Measurements from ENCODE around the gene FBL.
A peak's percentile ranks its signal among the peaks of the same experiment; 100 is the strongest.

Gene FBL

DNA sequence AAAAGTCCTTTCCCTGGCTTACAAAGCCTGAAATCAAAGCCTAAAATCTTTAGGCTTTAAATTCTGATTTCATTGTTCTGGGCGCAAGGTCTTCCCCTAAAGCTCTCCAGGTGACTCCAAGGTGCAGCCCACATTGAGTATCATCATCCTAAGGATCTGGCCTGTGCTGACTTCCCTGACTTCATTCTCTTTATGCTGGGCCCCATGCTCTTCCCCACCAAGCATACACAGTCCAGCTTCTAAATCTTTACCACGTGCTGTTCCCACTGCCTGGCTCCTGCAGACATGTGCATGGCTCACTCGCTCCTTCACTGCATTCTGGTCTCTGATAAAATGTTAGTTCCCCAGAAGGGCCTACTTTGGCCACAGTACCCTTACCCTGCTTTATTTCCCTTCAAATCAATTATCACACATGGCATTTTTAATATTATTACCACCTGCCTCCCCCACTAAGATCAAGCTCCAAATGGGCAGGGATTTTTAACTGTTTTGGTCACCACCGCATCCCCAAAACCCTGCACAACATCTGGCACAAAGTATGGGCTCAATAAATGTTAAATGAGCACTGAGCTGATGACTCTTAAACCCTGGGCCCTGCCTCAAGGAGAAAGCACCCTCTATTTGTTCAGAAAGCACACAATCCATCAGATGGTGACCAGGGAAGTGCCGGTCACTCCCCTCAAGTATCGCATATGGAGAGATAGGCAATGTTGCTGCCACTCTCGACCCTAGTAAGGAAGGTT, 3.3 kb downstream of the FBL start:
- H3K27ac Mint-ChIP-seq = no peak overlapping the region
- no peaks in the 10 kb centered on the region for H3K9me3 Mint-ChIP-seq
- no peak overlapping the region for H3K4me3 Mint-ChIP-seq
- H3K36me3 Mint-ChIP-seq = peaks cover 10% of the 10 kb centered on the region
- DNase-seq (ENCODE audit: low spot score in 2 of 2) = no peak
- no peak for ATAC-seq (ENCODE audit: low read depth)
- no peaks in the 10 kb centered on the region for H3K27me3 Mint-ChIP-seq
- H3K4me1 Mint-ChIP-seq = peaks cover 50% of the 10 kb centered on the region

DNA sequence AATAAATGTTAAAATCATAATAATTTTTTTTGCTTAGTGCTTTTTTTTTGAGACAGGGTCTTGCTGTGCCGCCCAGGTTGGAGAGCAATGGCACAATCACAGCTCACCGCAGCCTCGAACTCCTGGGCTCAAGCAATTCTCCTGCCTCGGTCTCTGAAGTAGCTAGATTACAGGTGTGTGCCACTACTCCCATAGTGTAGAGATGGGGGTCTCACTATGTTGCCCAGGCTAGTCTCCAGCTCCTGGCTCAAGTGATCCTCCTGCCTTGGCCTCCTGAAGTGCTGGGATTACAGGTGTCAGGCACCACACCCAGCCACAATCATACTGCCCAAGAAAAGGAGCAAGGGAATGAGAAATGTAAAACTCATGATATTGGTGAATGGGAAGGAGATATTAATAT, 5.1 kb downstream of the FBL start:
- peaks cover 23% of the 10 kb centered on the region for H3K36me3 Mint-ChIP-seq
- DNase-seq (ENCODE audit: low spot score in 2 of 2) (no peak), ATAC-seq (ENCODE audit: low read depth) (no peak)
- H3K4me3 Mint-ChIP-seq = no peak overlapping the region
- H3K9me3 Mint-ChIP-seq = no peaks in the 10 kb centered on the region
- no peaks in the 10 kb centered on the region for H3K27me3 Mint-ChIP-seq
- no peak overlapping the region for H3K27ac Mint-ChIP-seq
- H3K4me1 Mint-ChIP-seq = peaks cover 41% of the 10 kb centered on the region

DNA sequence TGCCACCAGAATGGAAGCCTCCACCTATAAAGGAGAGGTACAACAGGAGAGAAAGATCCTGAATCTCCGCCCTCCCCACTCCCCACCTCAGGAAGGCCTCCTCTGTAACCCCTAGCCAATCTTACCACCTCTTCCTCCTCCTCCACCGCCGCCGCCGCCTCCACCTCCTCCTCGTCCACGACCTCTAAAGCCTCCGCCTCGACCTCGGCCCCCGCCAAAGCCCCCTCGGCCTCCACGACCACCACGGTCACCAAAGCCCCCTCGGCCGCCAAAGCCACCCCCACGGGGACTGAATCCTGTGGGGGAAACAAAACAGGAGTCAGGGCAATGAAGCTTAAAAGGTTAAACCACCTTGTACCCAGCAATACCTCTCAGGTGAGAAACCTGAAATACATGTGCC, 5.7 kb downstream of the FBL start:
- no peaks in the 10 kb centered on the region for H3K27me3 Mint-ChIP-seq
- H3K9me3 Mint-ChIP-seq = no peaks in the 10 kb centered on the region
- ATAC-seq (ENCODE audit: low read depth) (no peak), DNase-seq (ENCODE audit: low spot score in 2 of 2) (no peak)
- no peak overlapping the region for H3K4me3 Mint-ChIP-seq
- H3K36me3 Mint-ChIP-seq = peaks cover 23% of the 10 kb centered on the region
- peaks cover 37% of the 10 kb centered on the region for H3K4me1 Mint-ChIP-seq
- H3K27ac Mint-ChIP-seq = no peak overlapping the region

DNA sequence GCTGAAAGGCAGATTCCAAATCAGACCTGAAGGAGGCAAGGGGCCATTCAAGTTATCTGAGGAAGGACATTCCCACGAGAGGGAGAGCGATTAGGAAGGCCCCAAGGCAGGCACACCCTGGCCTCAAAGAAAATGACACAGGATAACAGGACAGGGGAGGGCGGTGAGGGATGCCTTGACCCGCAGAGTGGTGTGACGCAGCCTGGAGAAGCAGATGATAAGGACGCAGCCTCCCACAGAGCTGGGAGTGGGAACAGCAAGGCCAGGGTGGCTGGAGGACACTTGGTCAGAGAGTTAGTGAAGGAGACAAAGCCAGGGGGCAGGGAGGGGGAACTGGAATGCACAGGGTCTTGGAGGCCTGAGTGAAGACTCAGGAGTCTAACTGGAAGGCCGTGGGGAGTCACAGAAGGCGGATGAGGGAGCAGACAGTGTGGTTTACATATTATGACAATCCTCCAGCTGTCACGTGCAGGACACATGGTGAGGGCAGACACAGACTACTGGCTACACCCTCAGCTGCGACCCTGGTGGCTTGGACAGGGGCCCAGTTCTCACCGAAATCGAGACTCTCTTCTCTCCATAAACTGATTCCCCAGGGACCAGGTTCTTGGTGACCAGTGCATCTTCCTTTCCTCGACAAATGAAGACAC, 6.4 kb downstream of the FBL start:
- no peak for DNase-seq (ENCODE audit: low spot score in 2 of 2)
- Mint-ChIP-seq H3K4me3 (no peak overlapping the region), H3K9me3 (no peaks in the 10 kb centered on the region), H3K4me1 (peaks cover 30% of the 10 kb centered on the region), H3K27me3 (no peaks in the 10 kb centered on the region), H3K27ac (no peak overlapping the region), H3K36me3 (peaks cover 23% of the 10 kb centered on the region)
- ATAC-seq (ENCODE audit: low read depth) = no peak

DNA sequence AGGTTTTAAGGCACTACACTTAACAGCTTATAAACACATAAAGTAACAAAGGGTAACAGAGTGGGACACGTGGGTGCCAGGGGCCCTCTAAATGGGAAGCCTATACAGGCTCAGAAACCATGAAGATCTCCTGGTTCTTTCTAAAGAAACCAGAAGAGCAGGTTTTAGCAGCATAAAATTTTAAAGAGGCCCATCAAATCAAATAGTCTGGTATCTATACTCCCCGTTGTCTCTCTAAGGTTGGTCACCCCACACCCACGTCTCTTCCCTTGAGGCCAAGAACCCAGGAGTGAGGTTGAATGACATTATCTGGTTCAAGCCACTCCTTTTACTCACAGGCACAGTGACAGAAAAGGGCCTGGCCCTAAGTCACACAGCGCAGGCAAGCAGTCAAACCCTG, 7.6 kb downstream of the FBL start:
- Mint-ChIP-seq H3K27ac (no peak overlapping the region), H3K9me3 (no peaks in the 10 kb centered on the region), H3K4me3 (no peak overlapping the region), H3K4me1 (peaks cover 27% of the 10 kb centered on the region), H3K36me3 (peaks cover 27% of the 10 kb centered on the region), H3K27me3 (no peaks in the 10 kb centered on the region)
- DNase-seq (ENCODE audit: low spot score in 2 of 2) (no peak), ATAC-seq (ENCODE audit: low read depth) (no peak)

DNA sequence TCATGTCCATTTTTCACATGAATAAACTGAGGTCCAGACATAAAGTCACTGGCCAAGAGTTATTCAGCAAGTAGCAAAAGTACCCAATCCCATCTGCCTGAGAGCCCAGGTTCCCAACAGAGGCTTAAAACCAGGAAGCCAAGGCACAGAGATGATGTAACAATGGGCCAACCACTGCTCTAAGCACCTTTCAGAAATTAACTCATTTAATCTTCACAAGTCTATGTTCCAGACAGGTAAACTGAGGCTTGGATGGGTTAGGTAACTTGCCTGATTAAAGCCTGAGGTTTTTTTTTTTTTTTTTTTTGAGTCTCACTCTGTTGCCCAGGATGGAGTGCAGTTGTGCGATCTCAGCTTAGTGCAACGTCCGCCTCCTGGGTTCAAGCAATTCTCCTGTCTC, 8.2 kb downstream of the FBL start:
- Mint-ChIP-seq H3K9me3 (no peaks in the 10 kb centered on the region), H3K27me3 (no peaks in the 10 kb centered on the region), H3K36me3 (peaks cover 27% of the 10 kb centered on the region), H3K4me3 (no peak overlapping the region), H3K27ac (no peak overlapping the region), H3K4me1 (peaks cover 25% of the 10 kb centered on the region)
- ATAC-seq (ENCODE audit: low read depth) (no peak), DNase-seq (ENCODE audit: low spot score in 2 of 2) (no peak)

DNA sequence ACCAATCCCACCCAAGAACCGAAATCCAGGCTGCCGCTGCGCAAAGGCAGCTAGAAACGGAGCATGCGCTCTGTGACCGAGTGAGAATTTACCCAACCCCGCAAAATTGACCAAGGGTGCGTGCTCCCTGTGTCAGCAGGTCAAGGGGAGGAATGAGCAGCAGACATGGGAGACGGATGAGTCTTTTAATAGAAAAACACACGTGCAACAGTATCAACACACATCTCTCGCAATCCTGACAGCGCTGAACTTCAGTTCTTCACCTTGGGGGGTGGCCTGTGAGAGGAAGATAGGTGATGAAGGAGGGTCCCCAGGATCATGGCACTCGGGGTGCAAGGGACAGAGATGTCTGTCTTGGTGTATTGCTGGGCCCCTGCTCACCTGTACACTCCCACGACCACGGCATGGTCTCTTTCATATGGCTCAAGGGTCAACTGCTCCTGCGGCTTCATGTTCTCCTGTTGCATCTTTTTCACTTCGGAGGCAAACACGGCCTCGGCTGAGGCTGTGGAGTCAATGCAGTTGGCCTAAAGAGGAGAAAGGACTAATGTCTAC, 11.8 kb downstream of the FBL start:
- Mint-ChIP-seq H3K27ac (peak overlapping the region; percentile 88), H3K9me3 (no peaks in the 10 kb centered on the region), H3K27me3 (no peaks in the 10 kb centered on the region), H3K4me1 (peaks cover 26% of the 10 kb centered on the region), H3K4me3 (peak overlapping the region; percentile 78), H3K36me3 (peaks cover 30% of the 10 kb centered on the region)
- DNase-seq (ENCODE audit: low spot score in 2 of 2) (no peak), ATAC-seq (ENCODE audit: low read depth) (no peak)

DNA sequence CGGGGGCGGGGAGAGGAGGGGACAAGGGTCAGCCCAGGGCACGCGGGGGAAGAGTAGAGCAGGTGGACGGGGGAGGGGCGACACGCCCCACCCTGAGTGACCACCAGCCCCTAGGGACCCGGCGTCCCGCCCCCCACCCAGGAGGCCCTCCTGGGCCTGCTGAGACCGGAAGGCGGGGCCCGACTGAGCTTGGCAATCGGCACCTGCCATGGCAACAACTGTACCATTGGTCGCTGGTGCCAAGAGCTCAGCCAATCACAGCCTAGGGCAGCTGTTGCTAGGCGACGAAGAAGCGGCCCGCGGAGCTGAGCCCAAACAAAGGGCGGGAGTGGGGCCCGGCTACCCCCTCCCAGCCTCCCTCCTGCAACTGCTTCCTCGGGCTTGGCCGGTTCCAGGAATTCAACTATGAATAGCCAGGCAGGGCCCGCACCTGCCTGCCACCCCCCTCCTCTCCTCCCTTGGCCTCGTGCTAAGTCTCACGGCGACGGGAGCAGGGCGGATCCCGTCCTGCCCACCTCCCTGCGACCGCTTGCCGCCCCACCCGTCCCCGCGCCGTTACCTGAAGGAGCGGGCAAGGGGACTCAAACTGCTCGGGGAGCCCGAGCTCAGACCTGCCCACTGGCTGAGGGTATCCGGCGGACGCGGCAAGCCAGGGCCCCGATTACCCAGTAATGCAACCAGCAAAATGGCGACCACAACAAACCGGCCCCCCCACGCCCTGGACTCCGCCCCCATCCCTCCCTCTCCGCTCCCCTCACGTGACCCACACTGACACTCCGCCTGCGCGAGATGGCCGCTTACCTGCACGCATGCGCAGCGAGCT, 12.5 kb downstream of the FBL start, which contains the start of gene DYRK1B:
Gene DYRK1B (minus strand): TSS at position 699 of the 823 bp plus-strand sequence. CDS start 2,295 bp downstream, outside the sequence.
- Mint-ChIP-seq H3K9me3 (no peaks in the 10 kb centered on the region), H3K27ac (peak within 1 kb of the TSS; percentile 88), H3K4me1 (peaks cover 24% of the 10 kb centered on the region), H3K4me3 (peak within 1 kb of the TSS; percentile 80), H3K36me3 (peaks cover 31% of the 10 kb centered on the region), H3K27me3 (no peaks in the 10 kb centered on the region)
- ATAC-seq (ENCODE audit: low read depth) (peak; percentile 89), DNase-seq (ENCODE audit: low spot score in 2 of 2) (peak; percentile 93 to 95)

DNA sequence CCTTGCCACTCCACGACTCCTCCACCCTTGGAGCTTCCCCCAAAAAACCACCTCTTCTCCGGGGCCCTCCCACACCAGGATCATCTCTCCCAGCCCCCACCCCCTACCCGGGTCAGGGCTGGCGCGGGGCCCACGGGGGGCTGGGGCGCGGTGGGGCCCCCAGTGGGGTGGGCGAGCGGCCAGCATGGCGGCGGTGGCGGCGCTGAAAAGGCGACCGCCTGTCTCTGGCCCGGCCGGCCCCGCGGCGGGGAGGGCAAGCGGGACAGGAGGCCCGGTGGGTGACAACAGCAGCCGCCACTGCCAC, 13.1 kb downstream of the FBL start:
- Mint-ChIP-seq H3K36me3 (peaks cover 35% of the 10 kb centered on the region), H3K4me1 (peaks cover 24% of the 10 kb centered on the region), H3K9me3 (no peaks in the 10 kb centered on the region), H3K4me3 (peak overlapping the region; percentile 80), H3K27me3 (no peaks in the 10 kb centered on the region), H3K27ac (peak overlapping the region; percentile 88)
- ATAC-seq (ENCODE audit: low read depth) (no peak), DNase-seq (ENCODE audit: low spot score in 2 of 2) (no peak)

DNA sequence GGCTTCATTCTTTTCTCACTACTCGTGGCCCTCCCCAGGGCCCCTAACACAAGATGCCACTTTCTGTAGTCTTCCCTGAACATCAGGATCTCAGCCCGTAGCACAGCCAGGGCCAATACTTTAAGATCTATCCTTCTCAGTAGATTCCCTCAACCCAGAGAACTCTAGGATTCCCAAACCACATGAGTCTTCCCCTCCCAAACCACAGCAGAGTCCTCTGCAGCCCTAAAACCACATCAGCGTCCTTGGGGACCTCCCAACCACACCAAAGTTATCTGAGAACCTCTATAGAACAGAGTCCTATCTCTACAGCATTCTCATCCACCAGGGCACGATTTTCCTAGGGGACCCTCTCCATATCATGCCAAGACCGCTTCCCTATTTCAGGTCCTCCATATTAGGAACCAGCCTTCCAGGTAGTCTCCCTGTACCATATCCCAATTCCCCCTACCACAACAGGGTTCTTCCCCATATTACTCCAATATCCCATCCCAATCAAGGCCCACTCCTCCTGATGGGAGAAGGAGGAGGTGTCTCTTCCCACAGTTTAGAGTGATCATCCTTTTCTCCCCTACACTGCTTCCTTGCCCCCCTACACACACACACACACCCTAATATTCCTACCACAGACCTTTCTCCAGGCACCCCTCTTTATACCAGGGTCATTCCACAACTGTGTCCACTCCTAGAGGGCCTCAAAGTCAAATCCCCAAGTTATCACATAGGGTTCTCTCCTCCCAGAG, 13.7 kb downstream of the FBL start:
- peaks cover 35% of the 10 kb centered on the region for H3K36me3 Mint-ChIP-seq
- DNase-seq (ENCODE audit: low spot score in 2 of 2) = no peak
- H3K27me3 Mint-ChIP-seq = no peaks in the 10 kb centered on the region
- H3K9me3 Mint-ChIP-seq = no peaks in the 10 kb centered on the region
- H3K4me1 Mint-ChIP-seq = peaks cover 24% of the 10 kb centered on the region
- H3K4me3 Mint-ChIP-seq = peak overlapping the region; percentile 80
- no peak for ATAC-seq (ENCODE audit: low read depth)
- peak overlapping the region; percentile 88 for H3K27ac Mint-ChIP-seq

DNA sequence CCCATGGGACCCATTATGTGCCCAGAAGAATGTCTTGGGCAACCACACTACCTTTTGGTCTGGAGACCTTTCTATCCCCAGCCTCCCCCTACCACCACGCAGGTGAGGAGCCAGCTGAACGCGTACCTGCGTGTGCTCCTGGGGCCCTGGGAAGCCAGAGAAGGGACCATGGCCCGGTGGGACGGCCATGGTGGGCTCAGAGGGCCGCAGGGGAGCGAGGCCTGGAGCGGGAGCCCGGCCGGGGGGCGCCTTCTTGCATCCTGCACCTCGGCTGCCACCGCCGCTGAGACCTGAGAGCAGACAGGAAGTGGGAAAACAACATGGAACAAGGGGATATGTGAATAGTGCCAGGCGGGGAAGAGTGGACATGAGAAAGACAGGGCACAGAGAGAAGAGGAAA, 14.5 kb downstream of the FBL start:
- DNase-seq (ENCODE audit: low spot score in 2 of 2) = no peak
- no peaks in the 10 kb centered on the region for H3K27me3 Mint-ChIP-seq
- no peak for ATAC-seq (ENCODE audit: low read depth)
- H3K9me3 Mint-ChIP-seq = no peaks in the 10 kb centered on the region
- peak overlapping the region; percentile 88 for H3K27ac Mint-ChIP-seq
- peaks cover 24% of the 10 kb centered on the region for H3K4me1 Mint-ChIP-seq
- H3K36me3 Mint-ChIP-seq = peaks cover 32% of the 10 kb centered on the region
- H3K4me3 Mint-ChIP-seq = peak overlapping the region; percentile 80

DNA sequence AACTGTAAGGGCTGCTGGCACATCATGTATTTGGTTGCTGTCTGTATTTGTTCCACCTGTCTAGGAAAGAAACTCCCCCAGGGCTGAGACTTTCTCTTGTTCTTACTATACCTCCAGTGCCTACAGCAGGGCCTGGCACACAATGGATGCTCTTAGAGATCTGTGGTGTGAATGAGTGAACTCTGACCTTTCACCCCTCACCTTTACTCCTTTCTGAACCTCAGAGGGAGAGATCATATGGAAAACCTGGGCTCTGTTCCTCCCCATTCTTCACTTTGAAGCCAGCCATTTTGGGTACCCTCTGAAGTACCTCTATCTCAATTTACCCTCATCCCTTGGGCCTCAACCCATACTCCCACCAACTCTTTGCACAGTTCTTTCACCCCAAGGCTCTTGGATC, 15.3 kb downstream of the FBL start:
- Mint-ChIP-seq H3K9me3 (no peaks in the 10 kb centered on the region), H3K27ac (no peak overlapping the region), H3K4me1 (peaks cover 24% of the 10 kb centered on the region), H3K36me3 (peaks cover 27% of the 10 kb centered on the region), H3K4me3 (no peak overlapping the region), H3K27me3 (no peaks in the 10 kb centered on the region)
- ATAC-seq (ENCODE audit: low read depth) (no peak), DNase-seq (ENCODE audit: low spot score in 2 of 2) (no peak)

DNA sequence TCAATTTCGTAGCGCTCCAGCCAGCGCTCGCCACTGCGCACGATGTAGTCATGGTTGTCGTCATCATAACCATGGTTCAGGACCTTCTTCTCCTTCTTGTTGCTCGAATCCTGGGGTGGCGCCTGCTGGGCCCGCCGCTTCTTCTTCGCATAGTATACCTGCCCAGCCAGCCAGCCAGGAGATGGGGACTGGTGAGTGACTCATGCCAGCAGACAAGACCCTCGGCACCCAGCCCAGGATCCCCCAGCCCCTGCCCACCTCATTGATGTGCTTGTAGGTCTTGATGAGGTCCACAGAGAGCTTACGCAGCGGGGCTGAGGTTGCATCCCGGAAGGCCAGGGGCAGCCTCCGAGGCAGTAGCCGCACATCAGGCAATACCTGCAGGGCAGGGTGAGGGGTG, 15.8 kb downstream of the FBL start:
- H3K4me1 Mint-ChIP-seq = peaks cover 24% of the 10 kb centered on the region
- ATAC-seq (ENCODE audit: low read depth) (no peak), DNase-seq (ENCODE audit: low spot score in 2 of 2) (no peak)
- peaks cover 27% of the 10 kb centered on the region for H3K36me3 Mint-ChIP-seq
- H3K9me3 Mint-ChIP-seq = no peaks in the 10 kb centered on the region
- H3K27ac Mint-ChIP-seq = no peak overlapping the region
- H3K4me3 Mint-ChIP-seq = no peak overlapping the region
- H3K27me3 Mint-ChIP-seq = no peaks in the 10 kb centered on the region
